ENCODE measurements around the gene CDC27. TPM values are rescaled to one million over a fixed set of nuclear protein-coding genes. Genes with fewer than 3 reads are reported as not detected.

Gene CDC27, protein sequence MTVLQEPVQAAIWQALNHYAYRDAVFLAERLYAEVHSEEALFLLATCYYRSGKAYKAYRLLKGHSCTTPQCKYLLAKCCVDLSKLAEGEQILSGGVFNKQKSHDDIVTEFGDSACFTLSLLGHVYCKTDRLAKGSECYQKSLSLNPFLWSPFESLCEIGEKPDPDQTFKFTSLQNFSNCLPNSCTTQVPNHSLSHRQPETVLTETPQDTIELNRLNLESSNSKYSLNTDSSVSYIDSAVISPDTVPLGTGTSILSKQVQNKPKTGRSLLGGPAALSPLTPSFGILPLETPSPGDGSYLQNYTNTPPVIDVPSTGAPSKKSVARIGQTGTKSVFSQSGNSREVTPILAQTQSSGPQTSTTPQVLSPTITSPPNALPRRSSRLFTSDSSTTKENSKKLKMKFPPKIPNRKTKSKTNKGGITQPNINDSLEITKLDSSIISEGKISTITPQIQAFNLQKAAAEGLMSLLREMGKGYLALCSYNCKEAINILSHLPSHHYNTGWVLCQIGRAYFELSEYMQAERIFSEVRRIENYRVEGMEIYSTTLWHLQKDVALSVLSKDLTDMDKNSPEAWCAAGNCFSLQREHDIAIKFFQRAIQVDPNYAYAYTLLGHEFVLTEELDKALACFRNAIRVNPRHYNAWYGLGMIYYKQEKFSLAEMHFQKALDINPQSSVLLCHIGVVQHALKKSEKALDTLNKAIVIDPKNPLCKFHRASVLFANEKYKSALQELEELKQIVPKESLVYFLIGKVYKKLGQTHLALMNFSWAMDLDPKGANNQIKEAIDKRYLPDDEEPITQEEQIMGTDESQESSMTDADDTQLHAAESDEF
- total RNA-seq (10 to 100 TPM; 50.1 to 61.6 TPM), total RNA-seq (80.4 to 124 reads per million in 2 donors)

- H3K27me3 Mint-ChIP-seq = no peaks in the 10 kb centered on the region
- H3K9me3 ChIP-seq (ENCODE audit: control insufficient read depth, low read length, poor library complexity, severe bottlenecking) = no peaks in the 10 kb centered on the region
- H3K4me3 Mint-ChIP-seq = peak within 1 kb of the TSS; percentile 92
- H3K36me3 Mint-ChIP-seq (ENCODE audit: low read depth) = peaks cover 2% of the 10 kb centered on the region
- H3K4me1 Mint-ChIP-seq = peaks cover 38% of the 10 kb centered on the region
- peak; percentile 93 for ATAC-seq
- peak within 1 kb of the TSS; percentile 98 for H3K27ac Mint-ChIP-seq
- peak; percentile 97 to 100 (median 99) for DNase-seq
Measured at GRCh38 chr17:47188876-47189731, at the start of gene CDC27. Gene CDC27, minus strand, starts transcription at chr17:47189295. Its CDS starts 123 bp downstream, at chr17:47189172.

DNA sequence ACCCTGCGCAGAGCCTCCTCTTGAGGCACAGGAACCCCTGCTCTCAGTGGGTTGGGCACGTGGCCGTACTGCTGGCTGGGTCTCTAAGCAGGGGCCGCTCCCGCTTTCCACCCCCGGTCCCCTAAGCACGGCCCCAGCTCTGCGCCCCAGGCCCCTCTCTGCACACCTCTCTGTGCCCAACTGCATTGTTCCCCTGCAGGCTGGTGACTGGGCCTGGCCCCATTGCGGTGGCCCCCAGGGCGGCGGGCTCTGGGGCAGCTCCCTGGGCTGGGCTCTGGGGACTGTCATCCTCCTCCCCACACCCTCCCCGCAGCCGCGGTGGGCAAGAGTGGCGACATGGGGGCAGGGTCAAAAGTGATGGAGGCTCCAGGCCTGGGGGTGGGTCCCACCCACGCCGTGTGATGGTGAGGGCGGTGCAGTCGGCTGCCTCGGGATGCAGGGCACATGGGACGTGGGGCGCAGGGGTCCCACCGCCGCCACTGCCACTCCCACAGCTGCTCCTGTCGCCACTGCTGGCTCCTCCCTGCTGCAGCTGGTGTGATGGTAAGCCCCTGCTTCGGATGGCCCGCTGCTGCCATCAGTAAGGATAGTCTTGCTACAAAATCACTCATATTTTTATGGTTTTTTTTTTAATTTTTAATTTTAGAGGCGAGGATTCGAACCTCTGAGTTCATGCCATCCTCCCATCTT, 49.4 kb upstream of the CDC27 start:
- Mint-ChIP-seq H3K27ac (no peak overlapping the region), H3K36me3 (ENCODE audit: low read depth) (no peaks in the 10 kb centered on the region), H3K4me3 (no peak overlapping the region), H3K27me3 (peaks cover 14% of the 10 kb centered on the region), H3K4me1 (peaks cover 8% of the 10 kb centered on the region)
- no peaks in the 10 kb centered on the region for H3K9me3 ChIP-seq (ENCODE audit: control insufficient read depth, low read length, poor library complexity, severe bottlenecking)
- DNase-seq (no peak), ATAC-seq (no peak)

- H3K27me3 Mint-ChIP-seq = peaks cover 9% of the 10 kb centered on the region
- DNase-seq = no peak
- no peak for ATAC-seq
- H3K9me3 ChIP-seq (ENCODE audit: control insufficient read depth, low read length, poor library complexity, severe bottlenecking) = no peaks in the 10 kb centered on the region
- no peak overlapping the region for H3K27ac Mint-ChIP-seq
- H3K4me1 Mint-ChIP-seq = peaks cover 8% of the 10 kb centered on the region
- H3K36me3 Mint-ChIP-seq (ENCODE audit: low read depth) = no peaks in the 10 kb centered on the region
- no peak overlapping the region for H3K4me3 Mint-ChIP-seq
Measured at GRCh38 chr17:47237841-47238240, 48.7 kb upstream of the CDC27 start.

- no peak for DNase-seq
- H3K9me3 ChIP-seq (ENCODE audit: control insufficient read depth, low read length, poor library complexity, severe bottlenecking) = no peaks in the 10 kb centered on the region
- ATAC-seq = no peak
- H3K4me1 Mint-ChIP-seq = peaks cover 10% of the 10 kb centered on the region
- H3K36me3 Mint-ChIP-seq (ENCODE audit: low read depth) = no peaks in the 10 kb centered on the region
- peaks cover under 1% of the 10 kb centered on the region for H3K27me3 Mint-ChIP-seq
- no peak overlapping the region for H3K27ac Mint-ChIP-seq
- no peak overlapping the region for H3K4me3 Mint-ChIP-seq
Measured at GRCh38 chr17:47235923-47236322, 46.8 kb upstream of the CDC27 start.

GRCh38 chr17:47235506-47235905, 46.4 kb upstream of the CDC27 start:
- Mint-ChIP-seq H3K4me1 (peaks cover 11% of the 10 kb centered on the region), H3K27me3 (peaks cover 4% of the 10 kb centered on the region), H3K27ac (no peak overlapping the region), H3K4me3 (no peak overlapping the region), H3K36me3 (ENCODE audit: low read depth) (no peaks in the 10 kb centered on the region)
- no peak for DNase-seq
- H3K9me3 ChIP-seq (ENCODE audit: control insufficient read depth, low read length, poor library complexity, severe bottlenecking) = no peaks in the 10 kb centered on the region
- no peak for ATAC-seq

DNA sequence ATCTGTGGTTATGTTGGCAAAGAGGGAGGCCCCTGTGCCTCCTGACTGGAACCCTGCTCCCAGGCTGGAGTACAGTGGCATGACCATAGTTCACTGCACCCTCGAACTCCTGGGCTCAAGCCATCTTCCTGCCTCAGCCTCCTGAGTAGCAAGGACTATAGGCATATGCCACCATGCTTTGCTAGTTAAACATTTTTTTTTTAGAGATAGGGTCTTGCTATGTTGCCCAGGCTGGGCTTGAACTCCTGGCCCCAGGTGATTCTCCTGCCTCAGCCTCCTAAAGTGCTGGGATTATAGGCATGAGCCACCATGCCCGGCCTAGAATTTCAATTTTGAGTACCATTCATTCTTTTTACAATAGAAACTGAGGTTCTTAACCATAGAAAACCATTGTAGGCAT, 43.4 kb upstream of the CDC27 start:
- DNase-seq = no peak
- peaks cover 16% of the 10 kb centered on the region for H3K4me1 Mint-ChIP-seq
- peaks cover 10% of the 10 kb centered on the region for H3K27me3 Mint-ChIP-seq
- ATAC-seq = no peak
- no peaks in the 10 kb centered on the region for H3K36me3 Mint-ChIP-seq (ENCODE audit: low read depth)
- no peak overlapping the region for H3K4me3 Mint-ChIP-seq
- no peak overlapping the region for H3K27ac Mint-ChIP-seq
- H3K9me3 ChIP-seq (ENCODE audit: control insufficient read depth, low read length, poor library complexity, severe bottlenecking) = no peaks in the 10 kb centered on the region

DNA sequence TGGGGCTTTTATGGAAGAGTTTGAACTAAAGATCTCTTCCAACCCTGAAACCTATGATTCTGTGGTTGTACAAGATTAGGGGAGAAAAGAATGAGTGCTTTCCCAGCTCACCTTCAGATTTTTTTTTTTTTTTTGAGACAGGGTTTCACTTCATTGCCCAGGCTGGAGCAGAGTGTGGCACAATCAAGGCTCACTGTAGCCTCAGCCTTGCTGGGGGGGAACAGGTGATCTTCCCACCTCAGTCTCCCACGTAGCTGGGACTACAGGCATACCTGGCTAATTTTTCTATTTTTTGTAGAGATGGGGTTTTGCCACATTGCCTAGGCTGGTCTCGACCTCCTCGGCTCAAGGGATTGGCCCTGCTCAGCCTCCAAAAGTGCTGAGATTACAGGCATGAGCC, 42.8 kb upstream of the CDC27 start:
- H3K9me3 ChIP-seq (ENCODE audit: control insufficient read depth, low read length, poor library complexity, severe bottlenecking) = no peaks in the 10 kb centered on the region
- Mint-ChIP-seq H3K27me3 (peaks cover 10% of the 10 kb centered on the region), H3K36me3 (ENCODE audit: low read depth) (no peaks in the 10 kb centered on the region), H3K4me3 (no peak overlapping the region), H3K27ac (no peak overlapping the region), H3K4me1 (peaks cover 16% of the 10 kb centered on the region)
- ATAC-seq (no peak), DNase-seq (no peak)

- no peak for ATAC-seq
- no peaks in the 10 kb centered on the region for H3K36me3 Mint-ChIP-seq (ENCODE audit: low read depth)
- no peaks in the 10 kb centered on the region for H3K9me3 ChIP-seq (ENCODE audit: control insufficient read depth, low read length, poor library complexity, severe bottlenecking)
- DNase-seq = no peak
- H3K27me3 Mint-ChIP-seq = peaks cover 10% of the 10 kb centered on the region
- H3K4me3 Mint-ChIP-seq = no peak overlapping the region
- no peak overlapping the region for H3K27ac Mint-ChIP-seq
- peaks cover 16% of the 10 kb centered on the region for H3K4me1 Mint-ChIP-seq
Measured at GRCh38 chr17:47231334-47231733, 42.2 kb upstream of the CDC27 start.

DNA sequence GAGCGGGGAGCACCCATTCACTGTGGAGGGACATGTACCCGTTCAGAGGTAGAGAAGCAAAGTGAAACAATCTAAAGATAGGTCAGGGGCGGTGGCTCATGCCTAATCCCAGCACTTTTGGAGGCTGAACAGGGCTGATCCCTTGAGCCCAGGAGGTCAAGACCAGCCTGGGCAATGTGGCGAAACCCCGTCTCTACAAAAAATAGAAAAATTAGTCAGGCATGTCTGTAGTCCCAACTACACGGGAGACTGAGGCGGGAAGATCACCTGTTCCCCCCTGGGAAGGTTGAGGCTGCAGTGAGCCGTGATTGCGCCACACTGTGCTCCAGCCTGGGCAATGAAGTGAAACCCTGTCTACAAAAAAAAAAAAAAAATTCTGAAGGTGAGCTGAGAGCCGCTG, 41.8 kb upstream of the CDC27 start:
- Mint-ChIP-seq H3K4me1 (peaks cover 16% of the 10 kb centered on the region), H3K27ac (no peak overlapping the region), H3K36me3 (ENCODE audit: low read depth) (no peaks in the 10 kb centered on the region), H3K27me3 (peaks cover 10% of the 10 kb centered on the region), H3K4me3 (no peak overlapping the region)
- ATAC-seq (no peak), DNase-seq (no peak)
- H3K9me3 ChIP-seq (ENCODE audit: control insufficient read depth, low read length, poor library complexity, severe bottlenecking) = no peaks in the 10 kb centered on the region

- H3K4me1 Mint-ChIP-seq = peaks cover 16% of the 10 kb centered on the region
- H3K4me3 Mint-ChIP-seq = peak overlapping the region; percentile 53
- H3K9me3 ChIP-seq (ENCODE audit: control insufficient read depth, low read length, poor library complexity, severe bottlenecking) = no peaks in the 10 kb centered on the region
- no peaks in the 10 kb centered on the region for H3K36me3 Mint-ChIP-seq (ENCODE audit: low read depth)
- ATAC-seq = peak; percentile 89
- H3K27ac Mint-ChIP-seq = peak overlapping the region; percentile 84
- peak; percentile 25 to 39 (median 31) for DNase-seq
- H3K27me3 Mint-ChIP-seq = peaks cover 10% of the 10 kb centered on the region
Measured at GRCh38 chr17:47229535-47230443, 40.7 kb upstream of the CDC27 start.

GRCh38 chr17:47227862-47228261, 38.8 kb upstream of the CDC27 start:
- no peak overlapping the region for H3K27ac Mint-ChIP-seq
- peaks cover 10% of the 10 kb centered on the region for H3K27me3 Mint-ChIP-seq
- no peak for DNase-seq
- no peak for ATAC-seq
- H3K4me1 Mint-ChIP-seq = peaks cover 19% of the 10 kb centered on the region
- no peaks in the 10 kb centered on the region for H3K9me3 ChIP-seq (ENCODE audit: control insufficient read depth, low read length, poor library complexity, severe bottlenecking)
- no peaks in the 10 kb centered on the region for H3K36me3 Mint-ChIP-seq (ENCODE audit: low read depth)
- no peak overlapping the region for H3K4me3 Mint-ChIP-seq
